ENCODE measurements around the gene HJV. TPM values are rescaled to one million over a fixed set of nuclear protein-coding genes. Genes with fewer than 3 reads are reported as not detected.

HJV gene
- total and polyA plus RNA-seq, 2 of the 8 experiments (the other 6 are each of a cell fraction or from before 2014, with no cell fraction given) = 0.32 to 0.70 TPM

- TF ChIP-seq CHD7 (IDR thresholded peaks at IDR 0.05; ENCODE audit: insufficient replicate concordance, low read length) (no peak), KDM4A (IDR thresholded peaks at IDR 0.05; ENCODE audit: low read depth, low read length, severe bottlenecking) (no peak), YY1 (IDR thresholded peaks at IDR 0.05; ENCODE audit: low read depth, low read length) (no peak), CBX5 (IDR thresholded peaks at IDR 0.05; ENCODE audit: low read depth, low read length) (no peak), TCF12 (IDR thresholded peaks at IDR 0.05; ENCODE audit: low read depth, low read length) (no peak), ASH2L (IDR thresholded peaks at IDR 0.05; ENCODE audit: low read length) (no peak)
Measured at GRCh38 chr1:145982010-145982723, 39.4 kb downstream of the HJV start (continued).
